Retinal pigment epithelial cell (primary cell): ENCODE results near the gene TRPM2.

Experiments
- DNase-seq: peaks from one replicate; pipeline ENCODE4 v3.0.0-alpha.2; 2010; ENCODE audit warnings: low read depth
- H3K4me3 ChIP-seq: 2 replicates; pipeline ENCODE4 v1.5.1; 2011; ENCODE audit warnings: mild to moderate bottlenecking, low read length, control low read depth, moderate library complexity
- CTCF ChIP-seq: conservative IDR thresholded peaks from 2 replicates; pipeline ENCODE4 v1.5.1; 2011; ENCODE audit warnings: low read depth, low read length, control low read depth, inconsistent platforms

The TRPM2 gene

GRCh38 chr21:44312089-44312488 lies 41.3 kb upstream of the TRPM2 start:
- DNase-seq: no peak
- no peak for TF ChIP-seq CTCF
- no peak overlapping the region for H3K4me3 ChIP-seq

- H3K4me3 ChIP-seq: no peak overlapping the region
- DNase-seq: no peak
- TF ChIP-seq CTCF: no peak
Measured at GRCh38 chr21:44312716-44313115, 40.7 kb upstream of the TRPM2 start.

- DNase-seq: no peak
- no peak overlapping the region for H3K4me3 ChIP-seq
- no peak for TF ChIP-seq CTCF
Measured at GRCh38 chr21:44313451-44313850, 40.0 kb upstream of the TRPM2 start.

- no peak for DNase-seq
- no peak overlapping the region for H3K4me3 ChIP-seq
- TF ChIP-seq CTCF: no peak
Measured at GRCh38 chr21:44314128-44314527, 39.3 kb upstream of the TRPM2 start.

- DNase-seq: no peak
- no peak overlapping the region for H3K4me3 ChIP-seq
- TF ChIP-seq CTCF: no peak
Measured at GRCh38 chr21:44314561-44314960, 38.9 kb upstream of the TRPM2 start.

- DNase-seq: no peak
- H3K4me3 ChIP-seq: no peak overlapping the region
- TF ChIP-seq CTCF: no peak
Measured at GRCh38 chr21:44315691-44316203, 37.7 kb upstream of the TRPM2 start.

GRCh38 chr21:44316277-44316900 lies 37.0 kb upstream of the TRPM2 start:
- no peak overlapping the region for H3K4me3 ChIP-seq
- TF ChIP-seq CTCF: no peak
- no peak for DNase-seq
